Esophagus squamous epithelium (tissue), 4 donors: Measurements from ENCODE around the gene HENMT1.

Experiments used
- POLR2A ChIP-seq, 4 donors: fragments of 450-650 bp; IDR thresholded peaks; one replicate each; pipeline ENCODE4 v1.6.1; 2017; ENCODE audit warnings: antibody characterized with exemption in 4 of 4, mild to moderate bottlenecking in 4 of 4, moderate library complexity in 3 of 4
- TF ChIP-seq, protein P1 (sequence below), 6 experiments: fragments of 450-650 bp in 4 of 6; fragments of 200-600 bp in 2 of 6; sonication (generic) in 2 of 6; IDR thresholded peaks; one replicate each; pipeline ENCODE4 v1.5.1; 2016 to 2019; ENCODE audit warnings: antibody characterized with exemption in 6 of 6, mild to moderate bottlenecking in 4 of 6, moderate library complexity in 4 of 6

DNA sequence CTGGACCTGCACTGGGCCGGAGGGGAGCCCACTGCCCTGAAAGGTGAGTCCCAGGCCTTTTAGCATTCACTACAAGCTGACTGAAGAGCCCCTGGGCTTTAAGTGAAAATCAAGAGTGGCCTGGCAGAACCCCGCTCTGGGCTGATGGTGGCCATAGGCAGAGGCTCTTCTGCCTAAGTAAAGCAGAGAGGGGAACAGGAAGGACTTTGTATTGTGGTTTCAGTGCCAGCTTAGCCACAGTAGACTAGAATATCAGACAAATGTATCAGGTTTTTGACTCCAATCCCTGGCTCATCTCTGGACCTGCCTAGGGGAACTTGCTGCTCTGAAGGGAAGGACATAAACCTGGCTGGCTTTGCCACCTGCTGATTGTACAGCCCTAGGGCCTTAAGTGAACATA, 10.2 kb upstream of the HENMT1 start:
- TF ChIP-seq, protein P1, sequence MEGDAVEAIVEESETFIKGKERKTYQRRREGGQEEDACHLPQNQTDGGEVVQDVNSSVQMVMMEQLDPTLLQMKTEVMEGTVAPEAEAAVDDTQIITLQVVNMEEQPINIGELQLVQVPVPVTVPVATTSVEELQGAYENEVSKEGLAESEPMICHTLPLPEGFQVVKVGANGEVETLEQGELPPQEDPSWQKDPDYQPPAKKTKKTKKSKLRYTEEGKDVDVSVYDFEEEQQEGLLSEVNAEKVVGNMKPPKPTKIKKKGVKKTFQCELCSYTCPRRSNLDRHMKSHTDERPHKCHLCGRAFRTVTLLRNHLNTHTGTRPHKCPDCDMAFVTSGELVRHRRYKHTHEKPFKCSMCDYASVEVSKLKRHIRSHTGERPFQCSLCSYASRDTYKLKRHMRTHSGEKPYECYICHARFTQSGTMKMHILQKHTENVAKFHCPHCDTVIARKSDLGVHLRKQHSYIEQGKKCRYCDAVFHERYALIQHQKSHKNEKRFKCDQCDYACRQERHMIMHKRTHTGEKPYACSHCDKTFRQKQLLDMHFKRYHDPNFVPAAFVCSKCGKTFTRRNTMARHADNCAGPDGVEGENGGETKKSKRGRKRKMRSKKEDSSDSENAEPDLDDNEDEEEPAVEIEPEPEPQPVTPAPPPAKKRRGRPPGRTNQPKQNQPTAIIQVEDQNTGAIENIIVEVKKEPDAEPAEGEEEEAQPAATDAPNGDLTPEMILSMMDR (IDR thresholded peaks at IDR 0.05) = no peak
- TF ChIP-seq POLR2A (IDR thresholded peaks at IDR 0.05) = no peak
